GM12878 (cell line): ENCODE data around the gene RUBCNL. TPM values are rescaled to one million over a fixed set of nuclear protein-coding genes. Genes with fewer than 3 reads are reported as not detected.

ENCODE experiments used
- ATAC-seq: fragments of 200-7000 bp; cut with Tn5 transposase; 3 replicates; pipeline ENCODE4 v1.9.1; 2020; ENCODE audit warnings: mild to moderate bottlenecking, moderate library complexity
- BruUV-seq: library from RNA; stranded (reverse); fragments of 400-500 nt; replicated peaks from 2 replicates; lab custom pipeline; 2021; lab: Mats Ljungman, UMichigan
- CTCF ChIA-PET: fragments of 300-600 bp; sonication (Branson Sonifier 250); formaldehyde crosslinking; extraction: SDS; loops from one replicate; lab custom pipeline; 2021; ENCODE audit warnings: inconsistent platforms; lab: Yijun Ruan, JAX
- POLR2A ChIA-PET: fragments of 350-600 bp; formaldehyde crosslinking; extraction: SDS; loops from one replicate; lab custom pipeline; 2021; ENCODE audit warnings: inconsistent platforms; lab: Charles Lee
- RAD21 ChIA-PET: fragments of 300-600 bp; sonication (Branson Sonifier 250); formaldehyde crosslinking; loops from one replicate; lab custom pipeline; 2023; ENCODE audit warnings: antibody characterized with exemption; ENCODE audit not compliant: unreplicated experiment; lab: Charles Lee
- SMC1A ChIA-PET: fragments of 300-600 bp; sonication (Branson Sonifier 250); formaldehyde crosslinking; loops from one replicate; lab custom pipeline; 2023; ENCODE audit not compliant: unreplicated experiment, uncharacterized antibody; lab: Charles Lee
- DNase-seq: peaks from one replicate; pipeline ENCODE4 v3.0.0-alpha.2; 2011; ENCODE audit warnings: low read depth, low spot score
- FAIRE-seq: peaks from 3 replicates; lab custom pipeline; 2011; peaks lifted over from hg19 to GRCh38; lab: Jason Lieb, UNC
- H2AFZ ChIP-seq: 2 replicates; pipeline ENCODE4 v1.6.0; 2011; ENCODE audit warnings: low read depth, low read length, control low read depth; ENCODE audit not compliant: control insufficient read depth
- H3K27ac ChIP-seq: 2 replicates; pipeline ENCODE4 v1.5.1; 2011; ENCODE audit warnings: control low read depth; ENCODE audit not compliant: control insufficient read depth, insufficient read depth
- H3K27me3 ChIP-seq, 2 experiments: replicated peaks in 1 of 2; 2 replicates each; pipeline versions ENCODE4 v1.6.0 to v1.6.1; 2011; ENCODE audit warnings: low read length in 1 of 2; ENCODE audit not compliant: control insufficient read depth in 2 of 2, insufficient read depth in 2 of 2
- H3K36me3 ChIP-seq, 2 experiments: 2 replicates each; pipeline ENCODE4 v1.5.1; 2011; ENCODE audit warnings: low read length in 1 of 2; ENCODE audit not compliant: control insufficient read depth in 2 of 2, insufficient read depth in 2 of 2
- H3K4me1 ChIP-seq: 2 replicates; pipeline ENCODE4 v1.6.1; 2011; ENCODE audit warnings: mild to moderate bottlenecking, low read length, moderate library complexity, mixed read lengths; ENCODE audit not compliant: control insufficient read depth, insufficient read depth
- H3K4me2 ChIP-seq: 2 replicates; pipeline ENCODE4 v1.6.0; 2011; ENCODE audit warnings: control low read depth; ENCODE audit not compliant: control insufficient read depth, insufficient read depth
- H3K4me3 ChIP-seq: fragments of 200-600 bp; sonication (generic); 2 replicates; pipeline ENCODE4 v1.5.1; 2016
- H3K79me2 ChIP-seq: 2 replicates; pipeline ENCODE4 v1.6.0; 2011; ENCODE audit warnings: low read length; ENCODE audit not compliant: control insufficient read depth, insufficient read depth
- H3K9ac ChIP-seq: 2 replicates; pipeline ENCODE4 v1.8.0; 2011; ENCODE audit warnings: low read length, control low read depth, mixed read lengths; ENCODE audit not compliant: control insufficient read depth, insufficient read depth
- H3K9me3 ChIP-seq: replicated peaks from 3 replicates; pipeline ENCODE4 v1.5.1; 2011; ENCODE audit warnings: mild to moderate bottlenecking, low read length; ENCODE audit not compliant: control insufficient read depth, insufficient read depth
- H4K20me1 ChIP-seq: 2 replicates; pipeline ENCODE4 v1.6.0; 2011; ENCODE audit not compliant: control insufficient read depth, insufficient read depth
- ATF2 ChIP-seq: IDR thresholded peaks from 2 replicates; pipeline ENCODE4 v1.6.1; 2012; ENCODE audit warnings: low read length, inconsistent platforms
- BCLAF1 ChIP-seq: fragments of 450-650 bp; IDR thresholded peaks from 2 replicates; pipeline ENCODE4 v1.6.1; 2017; ENCODE audit warnings: antibody characterized with exemption, mild to moderate bottlenecking, moderate library complexity
- BMI1 ChIP-seq: fragments of 450-650 bp; IDR thresholded peaks from 2 replicates; pipeline ENCODE4 v1.6.1; 2016; ENCODE audit warnings: mild to moderate bottlenecking, moderate library complexity, borderline replicate concordance
- CHD2 ChIP-seq: IDR thresholded peaks from 2 replicates; pipeline ENCODE4 v1.6.1; 2011; ENCODE audit warnings: low read depth, low read length, improper control_type of control experiment, borderline replicate concordance
- FOS ChIP-seq: IDR thresholded peaks from 3 replicates; pipeline ENCODE4 v1.6.1; 2011; ENCODE audit warnings: borderline replicate concordance; ENCODE audit not compliant: insufficient read length; ENCODE audit errors: extremely low read depth
- HDAC6 ChIP-seq: fragments of 200-600 bp; sonication (generic); IDR thresholded peaks from one replicate; pipeline ENCODE4 v1.8.0; 2017; ENCODE audit warnings: antibody characterized with exemption; ENCODE audit not compliant: unreplicated experiment
- JUND ChIP-seq: IDR thresholded peaks from 2 replicates; pipeline ENCODE4 v1.6.1; 2012; ENCODE audit warnings: low read depth, mild to moderate bottlenecking, low read length, improper control_type of control experiment, moderate library complexity
- MEF2B ChIP-seq: fragments of 450-650 bp; IDR thresholded peaks from 2 replicates; pipeline ENCODE4 v1.6.1; 2018; ENCODE audit warnings: mild to moderate bottlenecking, moderate library complexity; ENCODE audit not compliant: partially characterized antibody, poor library complexity, severe bottlenecking
- NR2C2 ChIP-seq: IDR thresholded peaks from 2 replicates; pipeline ENCODE4 v1.6.1; 2011; ENCODE audit warnings: borderline replicate concordance, low read depth; ENCODE audit not compliant: control insufficient read depth, insufficient read length
- PAX8 ChIP-seq: fragments of 450-650 bp; IDR thresholded peaks from 2 replicates; pipeline ENCODE4 v1.6.1; 2017; ENCODE audit warnings: mild to moderate bottlenecking, moderate library complexity
- POLR2AphosphoS5 ChIP-seq: IDR thresholded peaks from 2 replicates; pipeline ENCODE4 v1.6.1; 2011; ENCODE audit warnings: mild to moderate bottlenecking, low read length, inconsistent platforms
- RELB ChIP-seq: fragments of 450-650 bp; IDR thresholded peaks from 2 replicates; pipeline ENCODE4 v1.6.1; 2017; ENCODE audit warnings: low read depth, mild to moderate bottlenecking, moderate library complexity
- SIN3A ChIP-seq: IDR thresholded peaks from 2 replicates; pipeline ENCODE4 v1.6.1; 2012; ENCODE audit warnings: low read depth, low read length, improper control_type of control experiment
- SREBF2 ChIP-seq: IDR thresholded peaks from 2 replicates; pipeline ENCODE4 v1.6.1; 2012; ENCODE audit warnings: mild to moderate bottlenecking, low read length
- STAT1 ChIP-seq: fragments of 450-650 bp; conservative IDR thresholded peaks from 2 replicates; pipeline ENCODE4 v1.6.1; 2014; ENCODE audit warnings: antibody characterized with exemption, mild to moderate bottlenecking
- USF1 ChIP-seq: IDR thresholded peaks from 2 replicates; pipeline ENCODE4 v1.6.1; 2011; ENCODE audit warnings: borderline replicate concordance, low read depth, mild to moderate bottlenecking, moderate library complexity, mixed read lengths, low read length; ENCODE audit not compliant: insufficient read depth; ENCODE audit errors: extremely low read length
- WRNIP1 ChIP-seq: IDR thresholded peaks from 2 replicates; pipeline ENCODE4 v1.6.1; 2011; ENCODE audit warnings: low read depth, low read length, improper control_type of control experiment, borderline replicate concordance
- ZNF207 ChIP-seq: fragments of 450-650 bp; IDR thresholded peaks from 2 replicates; pipeline ENCODE4 v1.6.1; 2014; ENCODE audit warnings: antibody characterized with exemption, mild to moderate bottlenecking, borderline replicate concordance
- ZNF274 ChIP-seq: IDR thresholded peaks from one replicate; pipeline ENCODE4 v1.8.0; 2011; ENCODE audit not compliant: insufficient read length, insufficient read depth
- WGBS: methylation state at CpG from one replicate; pipeline ENCODE4 v1.1.6; 2016; ENCODE audit warnings: low lambda C conversion rate; ENCODE audit not compliant: insufficient replicate concordance, insufficient coverage; ENCODE audit errors: missing lambda C conversion rate; 5-methylcytosine and 5-hydroxymethylcytosine counted together
- in situ Hi-C: fragments of 300-500 bp; cut with MboI; formaldehyde crosslinking; loops from 9 replicates; pipeline ENCODE4 v1.14.3; 2018; ENCODE audit warnings: mixed read lengths
- intact Hi-C: fragments of 100-400 bp; cut with micrococcal nuclease; formaldehyde crosslinking; loops from one replicate; pipeline ENCODE4 v1.14.2; 2022; ENCODE audit not compliant: unreplicated experiment
- polyA plus RNA-seq, 11 experiments: library from polyadenylated mRNA; depleted of rRNA in 4 of 11; unstranded in 6 of 11; stranded (reverse) in 5 of 11; fragments of >200 nt; fragmentation: Nextera tagmentation in 4 of 11; fragmentation: Illumina TruSeq in 1 of 11; extraction: Ambion mirVana in 4 of 11; extraction: Trizol in 1 of 11; gene quantifications; 1 replicate in 1 of 11; 2 replicates in 10 of 11; pipeline versions ENCODE4 v1.2.1 to v1.2.3, GENCODE V29; 2011 to 2016; ENCODE audit warnings: inconsistent platforms in 2 of 11, missing spikeins in 2 of 11, low read depth in 1 of 11
- total RNA-seq, 4 experiments: library from RNA; depleted of rRNA in 3 of 4; stranded (reverse); fragments of >200 nt in 3 of 4; fragmentation: Illumina TruSeq in 1 of 4; extraction: Trizol in 1 of 4; gene quantifications; 2 replicates each; pipeline versions ENCODE4 v1.2.1 to v1.2.3, GENCODE V29; 2013 to 2021

The RUBCNL gene
- total and polyA plus RNA-seq, 10 of the 15 experiments (the other 5 are each of a cell fraction or from before 2014, with no cell fraction given), result 0.71 to 51.9 (median 38.2) TPM

- no peak for TF ChIP-seq HDAC6
- TF ChIP-seq STAT1, result no peak
- no peak for TF ChIP-seq JUND
- TF ChIP-seq ZNF207, result no peak
- TF ChIP-seq PAX8, result no peak
- TF ChIP-seq BCLAF1, result no peak
- no peak for TF ChIP-seq ATF2
- TF ChIP-seq ZNF274, result no peak
- TF ChIP-seq SREBF2, result no peak
- TF ChIP-seq BMI1, result no peak
- TF ChIP-seq WRNIP1, result no peak
- no peak for TF ChIP-seq CHD2
- no peak for TF ChIP-seq SIN3A
- TF ChIP-seq RELB, result no peak
- no peak for TF ChIP-seq USF1
- no peak for TF ChIP-seq FOS
- TF ChIP-seq MEF2B, result no peak
- TF ChIP-seq NR2C2, result no peak
- no peak for TF ChIP-seq POLR2AphosphoS5
- FAIRE-seq (no peak), DNase-seq (no peak), ATAC-seq (no peak)
- intact Hi-C loops (no loop called here), in situ Hi-C loops (no loop called here)
- H3K27me3 ChIP-seq, result no peaks in the 10 kb centered on the region
- no peak overlapping the region for H2AFZ ChIP-seq
- no peak overlapping the region for H3K4me2 ChIP-seq
- RAD21 ChIA-PET, result no interaction called here
- H3K79me2 ChIP-seq, result no peaks in the 10 kb centered on the region
- H3K36me3 ChIP-seq, result peaks cover 2 to 30% of the 10 kb centered on the region in 2 experiments
- BruUV-seq, result no TSS peak
- no peak overlapping the region for H3K27ac ChIP-seq
- POLR2A ChIA-PET, result no interaction called here
- SMC1A ChIA-PET, result interaction anchor here (0.8 to 1.5 kb wide), 3 partner anchors 13 to 53 kb away, joined by 3 to 4 read pairs (median 3); no protein-coding TSS in a partner anchor
- no peak overlapping the region for H3K9ac ChIP-seq
- H3K4me3 ChIP-seq, result no peak overlapping the region
- H3K4me1 ChIP-seq, result no peaks in the 10 kb centered on the region
- 0% methylated on average over 1 of the region's 1 CpG for WGBS
- no peaks in the 10 kb centered on the region for H4K20me1 ChIP-seq
- CTCF ChIA-PET, result interaction anchor here (1.0 kb wide), 1 partner anchor 14 kb away, joined by 3 read pairs; no protein-coding TSS in a partner anchor
- peaks cover 2% of the 10 kb centered on the region; the same call in 1 of the 3 replicates for H3K9me3 ChIP-seq
Measured at GRCh38 chr13:46348961-46349360, 38.1 kb downstream of the RUBCNL start.
